Activated T-cell treated with anti-CD3 and anti-CD28 coated beads, Interleukin-2, amount 50 U/mL, for 72 hours (primary cell): ENCODE results near the gene UBR1. TPM values are rescaled to one million over a fixed set of nuclear protein-coding genes. Genes with fewer than 3 reads are reported as not detected.

ENCODE experiments used
- ATAC-seq, 2 donors: fragments of 150-1000 bp; cut with Tn5 transposase; replicated peaks in 1 of 2; 2 replicates each; pipeline ENCODE4 v1.10.0; 2021; ENCODE audit warnings: moderate library complexity in 2 of 2, mild to moderate bottlenecking in 1 of 2
- DNase-seq, 2 donors: peaks; one replicate each; pipeline ENCODE4 v3.0.0; 2021 to 2022; ENCODE audit warnings: mixed read lengths in 1 of 2
- H3K27ac Mint-ChIP-seq: one replicate; pipeline ENCODE4 v1.8.0; 2022; ENCODE audit warnings: mild to moderate bottlenecking, moderate library complexity, mixed read lengths
- H3K27me3 Mint-ChIP-seq: one replicate; pipeline ENCODE4 v1.8.0; 2022; ENCODE audit warnings: low read depth, mixed read lengths
- H3K36me3 Mint-ChIP-seq, 2 donors: one replicate each; pipeline ENCODE4 v1.8.0; 2022; ENCODE audit warnings: mixed read lengths in 2 of 2, mild to moderate bottlenecking in 1 of 2; ENCODE audit not compliant: insufficient read depth in 2 of 2
- H3K4me1 Mint-ChIP-seq: one replicate; pipeline ENCODE4 v1.8.0; 2022; ENCODE audit warnings: low read depth, mixed read lengths
- H3K4me3 Mint-ChIP-seq, 2 donors: one replicate each; pipeline ENCODE4 v1.8.0; 2022; ENCODE audit warnings: mild to moderate bottlenecking in 2 of 2, mixed read lengths in 2 of 2, moderate library complexity in 2 of 2
- H3K9me3 Mint-ChIP-seq, 2 donors: one replicate each; pipeline ENCODE4 v1.8.0; 2022; ENCODE audit warnings: mixed read lengths in 2 of 2
- total RNA-seq, 2 donors: library from RNA; stranded (reverse); gene quantifications; one replicate each; pipeline ENCODE4 v1.2.3, GENCODE V29; 2022

The UBR1 gene
- total RNA-seq: 10 to 100 TPM; 33.1 to 37.5 TPM

- ATAC-seq: peak; percentile 93 to 94
- peaks cover 4% of the 10 kb centered on the region for H3K27me3 Mint-ChIP-seq
- peaks cover 49% of the 10 kb centered on the region for H3K4me1 Mint-ChIP-seq
- peak within 1 kb of the TSS; percentile 94 to 97 for H3K4me3 Mint-ChIP-seq
- H3K36me3 Mint-ChIP-seq: peaks cover 14 to 16% of the 10 kb centered on the region in 2 donors
- H3K9me3 Mint-ChIP-seq: no peaks in the 10 kb centered on the region
- DNase-seq: peak; percentile 91 to 94
- peak within 1 kb of the TSS; percentile 100 for H3K27ac Mint-ChIP-seq
Observed at GRCh38 chr15:43105778-43106485, at the start of gene UBR1. UBR1 (minus strand) TSS chr15:43106038; CDS start chr15:43106022, 16 bp downstream.

- Mint-ChIP-seq H3K4me3 (no peak overlapping the region), H3K4me1 (peaks cover 15% of the 10 kb centered on the region), H3K9me3 (no peaks in the 10 kb centered on the region), H3K27me3 (no peaks in the 10 kb centered on the region), H3K27ac (peak overlapping the region; percentile 79), H3K36me3 (peaks cover 5 to 13% of the 10 kb centered on the region in 2 donors)
- DNase-seq (no peak), ATAC-seq (no peak)
Observed at GRCh38 chr15:43153269-43153668, 47.4 kb upstream of the UBR1 start.

GRCh38 chr15:43151688-43152087, 45.9 kb upstream of the UBR1 start:
- ATAC-seq (peak; percentile 41 to 49), DNase-seq (no peak)
- Mint-ChIP-seq H3K4me1 (peaks cover 15% of the 10 kb centered on the region), H3K36me3 (peaks cover 5 to 9% of the 10 kb centered on the region in 2 donors), H3K27ac (no peak overlapping the region), H3K27me3 (no peaks in the 10 kb centered on the region), H3K4me3 (peak overlapping the region in 1 of 2 donors; percentile 39), H3K9me3 (no peaks in the 10 kb centered on the region)

- Mint-ChIP-seq H3K27me3 (no peaks in the 10 kb centered on the region), H3K36me3 (peaks cover 5 to 11% of the 10 kb centered on the region in 2 donors), H3K4me3 (no peak overlapping the region)
Observed at GRCh38 chr15:43150191-43150929, 44.5 kb upstream of the UBR1 start.

GRCh38 chr15:43146184-43146583, 40.3 kb upstream of the UBR1 start:
- ATAC-seq: no peak
- Mint-ChIP-seq H3K4me3 (no peak overlapping the region), H3K9me3 (no peaks in the 10 kb centered on the region), H3K27me3 (no peaks in the 10 kb centered on the region), H3K4me1 (peaks cover 13% of the 10 kb centered on the region), H3K36me3 (peaks cover 2 to 4% of the 10 kb centered on the region in 2 donors), H3K27ac (no peak overlapping the region)
- DNase-seq: no peak

More at GRCh38 chr15:43150191-43150929, 44.5 kb upstream of the UBR1 start:
- Mint-ChIP-seq H3K4me1 (peaks cover 15% of the 10 kb centered on the region), H3K27ac (no peak overlapping the region), H3K9me3 (no peaks in the 10 kb centered on the region)
- DNase-seq (no peak), ATAC-seq (no peak)

- no peaks in the 10 kb centered on the region for H3K27me3 Mint-ChIP-seq
- peaks cover 12% of the 10 kb centered on the region for H3K4me1 Mint-ChIP-seq
- peak overlapping the region; percentile 0 for H3K27ac Mint-ChIP-seq
- H3K4me3 Mint-ChIP-seq: no peak overlapping the region
- no peaks in the 10 kb centered on the region for H3K9me3 Mint-ChIP-seq
- DNase-seq (no peak), ATAC-seq (no peak)
- peaks cover 5 to 6% of the 10 kb centered on the region in 2 donors for H3K36me3 Mint-ChIP-seq
Observed at GRCh38 chr15:43144512-43144911, 38.7 kb upstream of the UBR1 start.

- peak in 1 of 2 donors; percentile 28 for ATAC-seq
- Mint-ChIP-seq H3K9me3 (no peaks in the 10 kb centered on the region), H3K27me3 (no peaks in the 10 kb centered on the region), H3K4me3 (no peak overlapping the region), H3K27ac (peak overlapping the region; percentile 54), H3K36me3 (peaks cover 11 to 13% of the 10 kb centered on the region in 2 donors), H3K4me1 (peaks cover 12% of the 10 kb centered on the region)
- DNase-seq: no peak
Observed at GRCh38 chr15:43143203-43143941, 37.5 kb upstream of the UBR1 start.

- Mint-ChIP-seq H3K36me3 (peaks cover 10% of the 10 kb centered on the region in 2 donors), H3K27ac (no peak overlapping the region), H3K9me3 (no peaks in the 10 kb centered on the region), H3K27me3 (peaks cover 6% of the 10 kb centered on the region), H3K4me3 (peak overlapping the region in 1 of 2 donors; percentile 96), H3K4me1 (peaks cover 21% of the 10 kb centered on the region)
- DNase-seq: no peak
- ATAC-seq: no peak
Observed at GRCh38 chr15:43135351-43135750, 29.5 kb upstream of the UBR1 start.

GRCh38 chr15:43134157-43134635, 28.4 kb upstream of the UBR1 start:
- Mint-ChIP-seq H3K27ac (peak overlapping the region; percentile 86), H3K9me3 (no peaks in the 10 kb centered on the region), H3K4me3 (peak overlapping the region; percentile 91 to 96), H3K36me3 (peaks cover 6% of the 10 kb centered on the region in 2 donors), H3K4me1 (peaks cover 21% of the 10 kb centered on the region), H3K27me3 (peaks cover 6% of the 10 kb centered on the region)
- ATAC-seq (peak; percentile 14 to 35), DNase-seq (peak; percentile 14 to 28)

GRCh38 chr15:43133430-43134156, 27.8 kb upstream of the UBR1 start, which contains the start of gene TMEM62:
TMEM62 (plus strand) TSS chr15:43133586; CDS start chr15:43133803, 217 bp downstream.
- ATAC-seq: peak; percentile 92 to 94
- DNase-seq: peak; percentile 75 to 82
- H3K36me3 Mint-ChIP-seq: peaks cover 2 to 4% of the 10 kb centered on the region in 2 donors
- peak within 1 kb of the TSS; percentile 93 to 96 for H3K4me3 Mint-ChIP-seq
- peaks cover 6% of the 10 kb centered on the region for H3K27me3 Mint-ChIP-seq
- peak within 1 kb of the TSS; percentile 86 for H3K27ac Mint-ChIP-seq
- peaks cover 21% of the 10 kb centered on the region for H3K4me1 Mint-ChIP-seq
- H3K9me3 Mint-ChIP-seq: peaks cover 0 to 3% of the 10 kb centered on the region in 2 donors

- DNase-seq: no peak
- Mint-ChIP-seq H3K36me3 (peaks cover 2% of the 10 kb centered on the region in 2 donors), H3K27ac (peak overlapping the region; percentile 85), H3K9me3 (peaks cover 0 to 3% of the 10 kb centered on the region in 2 donors), H3K4me3 (peak overlapping the region; percentile 93 to 94), H3K27me3 (peaks cover 6% of the 10 kb centered on the region), H3K4me1 (peaks cover 21% of the 10 kb centered on the region)
- ATAC-seq: no peak
Observed at GRCh38 chr15:43132830-43133429, 27.1 kb upstream of the UBR1 start.

- ATAC-seq (no peak), DNase-seq (no peak)
- peaks cover 0 to 3% of the 10 kb centered on the region in 2 donors for H3K9me3 Mint-ChIP-seq
- no peaks in the 10 kb centered on the region for H3K36me3 Mint-ChIP-seq
- peaks cover 8% of the 10 kb centered on the region for H3K4me1 Mint-ChIP-seq
- no peak overlapping the region for H3K27ac Mint-ChIP-seq
- H3K4me3 Mint-ChIP-seq: no peak overlapping the region
- peaks cover 15% of the 10 kb centered on the region for H3K27me3 Mint-ChIP-seq
Observed at GRCh38 chr15:43128980-43129335, 23.1 kb upstream of the UBR1 start.
